GM18868 (cell line): ENCODE results near the gene DEFB113.

ENCODE experiments used
- ATAC-seq: cut with Tn5 transposase; IDR thresholded peaks from one replicate; pipeline ENCODE4 v1.9.1; 2021; ENCODE audit warnings: mild to moderate bottlenecking, moderate library complexity; ENCODE audit not compliant: unreplicated experiment

DEFB113 gene

DNA sequence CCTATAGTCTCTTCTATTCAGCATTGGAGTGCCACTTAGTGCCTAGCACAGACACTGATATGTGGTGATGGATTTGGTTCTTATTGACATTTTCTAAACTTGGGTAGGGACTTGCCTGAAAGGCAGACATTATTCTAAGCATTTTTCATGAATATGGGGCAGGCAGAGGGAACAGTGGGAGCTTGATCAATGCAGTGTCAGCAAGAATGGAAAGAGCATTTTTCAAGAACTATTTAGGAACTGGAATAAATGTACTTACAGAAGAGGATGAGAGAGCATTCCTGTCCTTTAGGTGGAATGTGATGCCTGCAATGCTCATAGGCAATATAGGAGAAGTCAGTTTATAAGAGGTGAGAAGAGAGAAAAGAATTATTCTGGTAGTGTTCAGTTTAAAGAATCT, 31.6 kb downstream of the DEFB113 start:
- no peak for ATAC-seq

GRCh38 chr6:49937017-49937416, 32.4 kb downstream of the DEFB113 start:
- ATAC-seq, result no peak

DNA sequence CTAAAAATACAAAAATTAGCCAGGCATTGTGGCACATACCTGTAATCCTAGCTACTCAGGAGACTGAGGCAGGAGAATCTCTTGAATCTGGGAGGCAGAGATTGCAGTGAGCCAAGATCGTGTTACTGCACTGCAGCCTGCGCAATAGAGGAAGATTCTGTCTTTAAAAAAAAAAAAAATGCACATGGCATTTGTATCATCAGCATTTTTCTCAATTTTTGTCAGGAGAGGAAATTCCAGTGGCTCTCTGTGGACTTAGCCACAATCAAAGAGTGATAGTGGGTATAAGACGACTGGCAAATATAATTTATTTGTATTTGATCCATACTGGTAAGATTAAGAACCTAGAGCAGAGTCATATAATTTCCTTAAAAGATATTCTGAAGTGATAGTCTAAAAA, 34.0 kb downstream of the DEFB113 start:
- ATAC-seq, result no peak

DNA sequence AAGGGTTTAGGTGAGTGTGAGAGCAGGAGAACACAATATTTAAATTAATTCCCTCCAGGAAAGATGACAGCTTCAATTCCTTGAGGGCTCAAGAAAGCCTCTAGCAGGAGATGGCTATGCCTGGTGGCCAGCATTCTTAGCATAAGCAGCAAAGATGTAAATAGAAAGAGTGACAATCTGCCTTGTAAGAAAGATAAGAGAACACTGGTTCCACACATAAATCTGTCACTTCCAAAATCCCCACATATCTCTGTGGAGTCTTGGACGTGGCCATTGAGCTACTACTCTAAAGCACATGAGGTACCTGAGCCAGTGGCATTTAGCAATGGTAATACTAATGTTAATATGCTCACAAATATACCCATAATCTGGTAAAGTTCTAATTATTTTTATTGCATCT, 34.7 kb downstream of the DEFB113 start:
- no peak for ATAC-seq

DNA sequence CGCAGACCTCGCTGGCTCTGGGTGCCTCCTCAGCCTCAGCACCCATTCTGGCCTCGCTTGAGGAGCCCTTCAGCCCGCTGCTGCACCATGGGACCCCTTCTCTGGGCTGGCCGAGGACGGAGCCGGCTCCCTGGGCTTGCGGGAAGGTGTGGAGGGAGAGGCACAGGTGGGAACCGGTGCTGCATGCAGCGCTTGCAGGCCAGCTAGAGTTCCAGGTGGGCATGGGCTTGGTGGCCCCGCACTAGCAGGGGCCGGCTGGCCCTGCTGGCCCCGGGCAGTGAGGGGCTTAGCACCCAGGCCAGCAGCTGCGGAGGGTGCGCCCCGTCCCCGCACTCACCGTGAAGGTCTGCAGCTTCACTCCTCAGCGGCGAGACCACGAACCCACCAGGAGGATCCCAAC, 35.9 kb downstream of the DEFB113 start:
- no peak for ATAC-seq

GRCh38 chr6:49929340-49929739, 40.1 kb downstream of the DEFB113 start:
- ATAC-seq, result no peak

- no peak for ATAC-seq
These were observed 45.6 kb downstream of the DEFB113 start for GRCh38 chr6:49923826-49924225.

- ATAC-seq, result no peak
These were observed 49.3 kb downstream of the DEFB113 start for GRCh38 chr6:49919935-49920644.

DNA sequence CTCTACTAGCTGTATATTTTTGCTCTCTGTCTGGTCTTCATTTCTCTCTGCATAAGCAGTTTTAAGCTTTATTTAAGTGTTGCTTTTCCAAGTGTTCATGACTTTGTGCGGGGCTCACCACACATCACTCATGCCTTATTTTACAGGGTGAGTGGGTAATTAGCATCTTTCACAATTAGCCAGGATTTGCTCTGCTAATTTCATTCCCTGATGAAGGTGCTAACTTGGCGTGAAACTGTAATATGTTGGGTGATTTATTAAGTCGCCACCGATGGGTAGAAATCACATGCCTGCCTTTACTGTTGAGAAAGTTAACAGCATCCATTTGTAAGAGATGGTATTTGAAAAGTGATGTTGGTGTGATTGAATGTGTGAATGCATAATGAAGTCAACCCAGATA, 50.2 kb downstream of the DEFB113 start:
- ATAC-seq, result no peak

DNA sequence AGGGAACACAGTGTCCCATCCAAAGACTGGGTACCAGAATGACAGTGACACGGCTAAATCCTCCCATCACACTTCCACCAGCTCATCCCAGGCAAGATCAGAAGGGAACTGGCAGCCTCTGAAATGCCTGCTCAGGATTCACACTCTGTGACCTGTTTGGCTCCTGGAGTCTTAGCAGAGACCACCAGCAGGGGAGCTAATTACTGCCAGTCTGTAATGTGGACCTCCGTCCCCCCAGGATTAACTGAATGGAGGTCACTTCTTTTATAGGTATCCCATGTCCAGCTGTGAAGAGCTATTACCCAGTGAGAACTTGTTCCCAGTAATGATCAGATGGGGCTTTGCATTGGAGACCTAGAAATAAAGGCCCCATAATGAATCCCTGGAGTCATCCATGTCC, 50.6 kb downstream of the DEFB113 start:
- no peak for ATAC-seq
